ACHN (cell line): ENCODE data around the gene ATP8B2.
"Not testable (repeated sequence)": the region's sequence is repeated elsewhere in the genome, so short reads cannot be mapped to it uniquely, and the experiment has no call there.

Source experiments
- DNase-seq: peaks from one replicate; pipeline ENCODE4 v3.0.0-alpha.2; 2015
- in situ Hi-C: cut with HindIII; loops from 2 replicates; pipeline ENCODE4 v1.10.0; 2017; ENCODE audit warnings: low sequenced_read_pairs, low pct_ligation_motif_present, low pct_unique_long_range_greater_than_20kb

The ATP8B2 gene

DNA sequence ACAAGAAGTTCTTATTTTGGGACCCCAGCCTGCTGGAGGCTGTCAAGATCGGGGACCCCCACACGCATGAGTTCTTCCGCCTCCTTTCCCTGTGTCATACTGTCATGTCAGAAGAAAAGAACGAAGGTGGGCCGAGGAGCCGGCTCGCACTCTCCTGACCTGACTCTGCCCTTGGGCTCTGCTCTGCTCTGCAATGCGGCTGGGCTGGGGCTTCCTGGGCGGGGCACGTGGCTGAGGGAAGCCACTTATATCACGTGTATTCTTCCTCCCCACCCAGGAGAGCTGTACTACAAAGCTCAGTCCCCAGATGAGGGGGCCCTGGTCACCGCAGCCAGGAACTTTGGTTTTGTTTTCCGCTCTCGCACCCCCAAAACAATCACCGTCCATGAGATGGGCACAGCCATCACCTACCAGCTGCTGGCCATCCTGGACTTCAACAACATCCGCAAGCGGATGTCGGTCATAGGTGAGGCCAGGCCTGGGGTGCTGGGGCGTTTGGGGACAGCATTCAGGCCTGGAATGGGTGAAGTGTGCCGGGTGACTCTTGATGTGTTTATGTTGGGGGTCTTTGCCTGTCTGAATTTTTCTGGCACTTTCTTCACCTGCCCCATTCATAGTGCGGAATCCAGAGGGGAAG is 17.6 kb downstream of the ATP8B2 start:
- no peak for DNase-seq
- in situ Hi-C loops: no loop called here

GRCh38 chr1:154344977-154345837 is 19.9 kb downstream of the ATP8B2 start:
- in situ Hi-C loops: no loop called here
- DNase-seq: peak; percentile 47

- in situ Hi-C loops: no loop called here
- DNase-seq: no peak
Observed at GRCh38 chr1:154346276-154346917, 21.1 kb downstream of the ATP8B2 start.

DNA sequence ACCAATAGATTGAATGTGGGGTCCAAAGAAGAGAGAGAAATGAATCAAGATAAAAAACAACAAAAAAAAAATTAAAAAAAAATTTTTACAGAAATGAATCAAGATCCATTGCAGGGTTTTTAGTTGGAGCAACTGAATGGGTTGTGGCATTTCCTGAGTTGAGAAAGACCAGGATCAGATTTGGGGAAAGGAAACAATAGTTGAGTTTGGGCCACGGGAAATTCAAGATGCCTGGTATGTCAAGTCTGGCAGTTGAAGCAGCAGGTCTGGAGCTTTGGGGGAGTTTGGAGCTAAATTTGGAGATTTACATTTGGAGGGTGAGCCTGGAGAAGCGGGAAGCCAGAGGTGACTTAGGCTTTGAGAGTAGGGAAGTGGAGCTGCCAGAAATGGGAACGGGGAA is 22.6 kb downstream of the ATP8B2 start:
- in situ Hi-C loops: no loop called here

GRCh38 chr1:154348429-154349076 is 23.2 kb downstream of the ATP8B2 start:
- in situ Hi-C loops: no loop called here

More for the DNA sequence above, 22.6 kb downstream of the ATP8B2 start:
- DNase-seq: no peak

GRCh38 chr1:154349121-154349520 is 23.8 kb downstream of the ATP8B2 start:
- in situ Hi-C loops: no loop called here
- DNase-seq: no peak

More at GRCh38 chr1:154348429-154349076, 23.2 kb downstream of the ATP8B2 start:
- DNase-seq: no peak

- no peak for DNase-seq
- in situ Hi-C loops: no loop called here
Observed at GRCh38 chr1:154350383-154350782, 25.1 kb downstream of the ATP8B2 start.

DNA sequence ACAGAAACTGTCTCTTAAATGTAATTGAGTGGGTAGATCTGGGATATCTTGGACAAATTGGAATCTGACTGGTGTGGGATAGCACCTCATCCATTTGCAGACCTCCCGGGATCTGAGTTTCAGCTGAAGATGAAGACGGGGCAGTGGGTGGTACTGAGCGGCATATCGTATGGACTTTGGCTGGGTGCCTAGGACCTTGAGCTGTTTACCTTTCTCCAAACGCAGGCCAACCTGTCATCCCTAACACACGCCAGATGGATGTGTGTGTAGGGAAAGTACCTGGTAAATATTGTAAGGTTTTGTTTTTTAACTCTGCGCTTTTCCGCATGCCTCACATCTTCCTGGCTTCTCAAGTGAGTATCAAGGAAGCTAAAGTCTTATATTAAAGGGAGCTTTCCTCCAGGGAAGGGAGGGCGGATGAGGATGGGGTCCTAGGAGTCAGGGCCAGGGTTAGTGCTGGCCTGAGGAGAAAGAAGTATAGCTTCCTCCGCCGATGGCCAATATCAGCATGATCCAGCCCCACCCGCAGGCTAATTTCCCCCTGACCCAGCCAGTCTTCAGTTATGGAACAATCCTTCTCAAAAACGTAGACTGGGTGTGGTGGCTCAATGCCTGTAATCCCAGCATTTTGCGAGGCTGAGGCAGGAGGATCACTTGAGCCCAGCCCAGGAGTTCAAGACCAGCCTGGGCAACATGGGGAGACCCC is 26.2 kb downstream of the ATP8B2 start:
- no peak for DNase-seq
- in situ Hi-C loops: no loop called here

DNA sequence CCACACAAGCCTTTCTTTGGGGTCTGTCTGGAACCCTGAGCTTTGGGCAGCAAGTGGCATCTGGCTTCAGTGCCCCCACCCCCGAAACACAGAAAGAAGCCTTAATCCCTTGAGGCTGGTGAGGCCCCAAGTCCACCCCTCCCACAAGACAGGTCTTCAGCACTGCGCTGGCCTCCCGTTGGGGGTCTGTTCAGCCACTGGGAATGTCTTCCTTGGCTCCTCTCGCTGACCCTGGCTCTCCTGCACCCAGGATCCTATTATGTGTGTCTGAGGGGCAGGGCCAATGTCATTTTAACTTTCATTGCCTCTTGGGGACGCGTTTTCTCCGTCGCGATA is 26.9 kb downstream of the ATP8B2 start:
- DNase-seq: no peak
- in situ Hi-C loops: no loop called here

- in situ Hi-C loops: no loop called here
- peak; percentile 68 for DNase-seq
Observed at GRCh38 chr1:154352581-154353459, 27.5 kb downstream of the ATP8B2 start.

- in situ Hi-C loops: no loop called here
- peak; percentile 73 for DNase-seq
Observed at GRCh38 chr1:154353460-154353904, 28.2 kb downstream of the ATP8B2 start.

DNA sequence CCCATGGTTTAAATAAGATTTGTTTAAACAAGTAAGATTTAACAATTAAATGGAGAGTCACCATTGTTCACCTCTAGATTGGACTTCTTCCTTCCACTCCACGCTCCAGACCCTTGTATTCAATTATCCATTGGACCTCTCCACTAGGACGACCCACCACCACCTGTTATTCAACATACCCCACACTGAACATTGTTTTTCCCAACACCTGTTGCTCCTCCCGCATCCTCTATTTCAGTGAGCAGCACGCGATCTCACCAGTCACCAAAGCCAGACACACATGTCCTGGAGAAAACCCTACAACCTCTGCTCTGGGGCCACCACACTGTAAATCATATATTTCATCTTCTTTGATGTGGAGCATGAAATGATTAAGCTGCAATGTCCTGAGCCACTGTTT is 28.6 kb downstream of the ATP8B2 start:
- in situ Hi-C loops: no loop called here
- no peak for DNase-seq

- in situ Hi-C loops: no loop called here
- no peak for DNase-seq
Observed at GRCh38 chr1:154358519-154358918, 33.2 kb downstream of the ATP8B2 start.

DNA sequence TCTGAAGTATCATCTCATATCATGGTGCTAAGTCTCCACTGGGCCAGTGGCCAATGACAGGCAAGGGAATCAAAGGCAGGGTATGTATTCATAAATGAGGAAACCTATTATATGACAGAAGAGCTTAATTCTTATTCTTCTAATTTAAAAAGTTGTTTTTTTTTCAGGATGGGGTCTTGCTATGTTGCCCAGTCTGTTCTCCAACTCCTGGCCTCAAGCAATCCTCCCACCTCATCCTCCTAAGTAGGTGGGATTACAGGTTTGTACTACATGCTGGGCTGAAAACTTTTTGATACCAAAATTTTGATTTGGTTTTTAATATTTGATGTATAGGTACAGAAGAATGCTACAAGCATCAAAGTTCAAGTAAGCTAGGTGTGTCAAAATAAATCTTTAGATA is 35.0 kb downstream of the ATP8B2 start:
- in situ Hi-C loops: no loop called here

DNA sequence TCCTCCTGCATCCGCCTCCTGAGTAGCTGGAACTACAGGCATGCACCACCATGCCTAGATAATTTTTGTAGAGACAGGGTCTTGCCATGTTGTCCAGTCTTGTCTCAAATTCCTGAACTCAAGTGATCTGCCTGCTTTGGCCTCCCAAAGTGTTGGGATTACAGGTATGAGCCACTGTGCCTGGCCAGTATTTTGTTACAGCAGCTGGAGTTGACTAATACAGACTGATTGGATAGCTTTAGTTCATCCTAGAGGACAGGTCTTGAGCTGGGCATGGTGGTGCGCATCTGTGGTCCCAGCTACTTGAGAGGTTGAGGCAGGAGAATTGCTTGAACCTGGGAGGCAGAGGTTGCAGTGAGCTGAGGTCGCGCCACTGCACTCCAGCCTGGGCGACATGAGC is 35.6 kb downstream of the ATP8B2 start:
- DNase-seq, in situ Hi-C loops: not testable (repeated sequence)

More for the DNA sequence above, 35.0 kb downstream of the ATP8B2 start:
- DNase-seq: no peak

GRCh38 chr1:154361357-154361756 is 36.0 kb downstream of the ATP8B2 start:
- DNase-seq: no peak
- in situ Hi-C loops: no loop called here

DNA sequence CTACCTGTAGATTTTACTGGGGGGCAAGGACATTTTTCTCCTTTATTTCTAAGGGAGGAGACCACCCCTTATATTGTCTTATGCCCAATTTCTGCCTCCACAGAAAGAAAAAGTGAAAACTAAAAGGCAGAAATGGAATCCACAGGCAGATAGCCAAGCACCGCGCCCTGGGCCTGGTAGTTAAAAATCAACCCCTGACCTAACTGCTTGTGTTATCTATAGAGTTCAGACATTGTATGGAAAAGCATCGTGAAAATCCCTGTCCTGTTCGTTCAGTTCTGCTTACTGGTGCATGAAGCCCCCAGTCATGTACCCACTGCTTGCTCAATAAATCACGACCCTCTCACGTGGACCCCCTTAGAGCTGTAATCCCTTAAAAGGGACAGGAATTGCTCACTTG is 46.1 kb downstream of the ATP8B2 start:
- in situ Hi-C loops: no loop called here
- DNase-seq: no peak
